ENCODE results near the gene PCYT2.

PCYT2 gene

GRCh38 chr17:81899514-81900166 lies 11.6 kb downstream of the PCYT2 start:
- DNase-seq (ENCODE audit: low read depth) = no peak

GRCh38 chr17:81898885-81899284 lies 12.3 kb downstream of the PCYT2 start:
- DNase-seq (ENCODE audit: low read depth) = no peak

DNA sequence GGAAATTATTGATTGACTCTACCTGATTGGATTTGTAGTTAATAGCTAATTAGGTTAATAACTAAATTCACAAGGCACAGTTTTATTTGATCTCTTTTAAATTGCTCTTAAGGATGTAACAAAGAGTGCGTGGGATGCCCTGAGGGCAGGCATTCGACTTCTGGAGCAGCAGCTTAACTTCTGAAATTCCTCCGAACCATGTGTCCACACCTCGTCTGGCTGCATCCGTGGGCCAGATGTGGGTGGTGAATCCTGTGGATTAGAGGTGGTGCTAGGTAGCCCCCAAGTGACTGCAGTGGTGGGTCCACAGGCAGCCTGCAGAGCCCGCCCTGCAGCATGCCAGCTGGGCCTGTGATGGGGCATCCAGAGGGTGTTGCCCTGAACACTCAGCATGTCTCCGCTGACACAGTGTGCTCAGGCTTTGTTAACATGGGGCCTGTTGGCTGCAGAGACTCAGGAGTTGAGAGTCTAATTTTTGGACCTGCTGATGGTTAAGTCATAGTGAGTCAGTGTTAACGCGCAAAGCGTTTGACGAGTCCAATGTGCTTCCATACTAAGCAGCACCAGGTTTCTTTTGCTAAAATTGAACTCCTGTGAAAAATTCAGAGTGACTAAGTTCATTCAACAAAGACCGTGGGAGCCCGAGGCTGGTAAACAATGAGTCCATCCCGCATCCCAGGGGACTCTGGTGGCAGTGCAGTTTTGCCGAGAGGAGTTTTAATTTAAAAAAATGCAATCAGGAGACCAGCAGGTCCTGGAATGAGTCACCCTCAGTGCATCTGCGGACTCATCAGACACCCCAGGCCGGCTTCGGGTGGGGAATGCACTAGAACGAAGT lies 13.0 kb downstream of the PCYT2 start:
- no peak for DNase-seq (ENCODE audit: low read depth)

DNA sequence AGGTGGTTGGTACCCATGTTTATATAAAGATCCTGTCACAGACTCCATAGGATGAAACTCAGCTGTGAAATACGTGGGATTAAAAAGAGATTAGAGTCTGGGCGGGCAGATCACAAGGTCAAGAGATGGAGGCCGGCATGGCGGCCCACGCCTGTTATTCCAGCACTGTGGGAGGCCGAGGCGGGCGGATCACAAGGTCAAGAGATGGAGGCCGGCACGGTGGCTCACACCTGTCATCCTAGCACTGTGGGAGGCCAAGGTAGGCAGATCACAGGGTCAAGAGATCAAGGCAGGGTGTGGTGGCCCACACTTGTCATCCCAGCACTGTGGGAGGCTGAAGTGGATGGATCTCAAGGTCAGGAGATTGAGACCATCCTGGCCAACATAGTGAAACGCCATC lies 15.8 kb downstream of the PCYT2 start:
- DNase-seq (ENCODE audit: low read depth) = no peak

DNA sequence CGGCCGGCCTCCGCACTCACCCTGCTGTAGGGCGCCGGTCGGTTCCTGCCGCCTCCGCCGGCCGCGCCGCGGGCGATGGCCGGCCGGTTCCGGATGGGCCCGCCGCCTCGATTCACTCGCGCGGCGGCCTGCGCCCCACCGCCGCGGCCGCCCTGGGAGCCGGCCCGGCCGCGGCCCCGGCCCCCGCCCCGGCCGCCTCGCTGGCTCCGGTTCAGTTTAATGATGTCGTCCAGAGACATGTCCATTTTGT lies 20.0 kb downstream of the PCYT2 start:
- no peak for DNase-seq (ENCODE audit: low read depth)

DNA sequence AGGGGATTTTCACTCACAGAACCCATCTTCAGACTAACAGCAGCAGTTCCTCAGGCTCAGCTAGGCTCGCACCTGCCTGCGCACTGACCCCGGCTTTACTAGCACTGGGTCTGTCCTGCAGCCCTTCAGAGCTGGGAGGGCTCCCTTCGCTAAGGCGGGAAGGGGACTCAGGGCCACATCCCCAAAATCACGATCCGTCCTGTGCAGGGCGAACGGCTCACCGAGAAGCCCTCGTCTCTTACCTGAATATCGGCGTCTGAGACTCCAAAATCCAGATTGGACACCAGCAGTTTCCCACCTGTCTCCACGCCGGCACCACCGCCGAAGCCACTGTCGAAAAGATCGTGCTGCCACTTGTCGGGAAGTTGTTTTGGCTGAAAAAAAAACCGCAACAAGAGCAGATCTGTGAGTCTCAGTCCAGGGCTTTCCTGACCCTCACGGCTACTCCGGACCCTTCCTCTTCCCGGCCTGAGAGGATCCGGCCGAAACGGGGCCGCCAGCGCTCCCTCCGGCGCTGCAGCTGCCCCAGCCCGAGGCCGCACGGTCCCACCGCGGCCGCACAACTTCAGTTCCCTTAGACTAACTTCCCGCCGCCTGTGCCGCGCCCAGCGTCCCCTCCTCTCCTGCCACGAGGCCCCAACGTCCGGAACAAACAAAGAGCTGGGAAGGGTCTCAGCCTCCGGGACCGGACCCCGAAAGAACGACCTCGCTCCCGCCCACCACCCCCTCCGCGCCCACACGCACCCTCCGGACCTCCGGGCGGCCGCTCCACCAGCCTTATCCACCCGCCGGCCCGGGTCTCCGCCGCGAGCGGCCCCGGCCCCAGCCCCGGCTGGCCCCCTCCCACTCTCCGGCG lies 20.5 kb downstream of the PCYT2 start:
- DNase-seq (ENCODE audit: low read depth) = peak; percentile 15

DNA sequence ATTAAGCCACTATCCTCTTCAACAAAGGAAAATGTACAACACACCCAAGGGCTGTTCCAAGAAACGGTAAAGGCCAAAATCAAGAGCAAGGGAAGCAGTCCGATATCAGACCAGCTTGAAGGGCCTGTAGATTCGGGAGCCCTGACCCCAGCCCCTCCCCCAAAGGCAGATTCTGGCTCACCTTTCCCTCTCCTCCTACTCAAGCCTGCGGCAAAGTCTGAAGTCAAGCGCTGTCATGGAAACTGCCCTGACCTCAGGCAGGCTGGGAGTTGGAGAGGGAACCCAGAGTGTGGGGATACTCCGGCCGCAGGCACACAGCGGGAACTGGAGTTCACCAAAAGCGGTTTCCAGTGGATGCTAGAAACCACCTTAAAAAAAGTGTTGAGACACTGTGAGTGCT lies 21.6 kb downstream of the PCYT2 start:
- DNase-seq (ENCODE audit: low read depth) = no peak

DNA sequence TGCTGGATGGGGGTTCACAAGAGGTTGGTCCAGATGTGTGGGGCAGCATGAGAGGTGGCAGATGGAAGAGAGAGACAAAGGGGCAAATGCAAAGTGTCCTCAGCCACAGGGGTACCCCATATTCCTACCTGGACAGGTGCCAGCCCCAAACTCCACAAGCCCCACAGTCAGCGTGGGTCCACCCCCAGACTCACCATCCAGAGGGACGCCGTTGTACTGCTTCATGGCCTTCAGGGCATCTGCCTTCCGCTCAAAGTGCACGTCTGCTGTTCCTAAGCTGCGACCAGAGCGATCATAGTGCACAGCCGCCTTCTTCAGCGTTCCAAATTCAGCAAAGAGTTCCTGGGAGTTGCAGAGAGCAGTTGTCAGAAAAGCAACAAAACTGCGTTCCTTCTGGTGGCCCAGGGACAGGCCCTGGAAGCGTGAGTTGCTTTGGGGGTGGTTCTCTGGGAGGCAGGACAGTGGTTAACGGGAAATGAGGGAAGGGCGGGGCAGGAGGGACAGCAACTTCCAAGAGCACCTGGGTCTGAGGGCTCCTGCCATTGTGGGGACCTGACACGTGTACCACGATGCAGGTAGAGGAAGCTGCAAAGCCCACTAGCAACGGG lies 22.1 kb downstream of the PCYT2 start:
- DNase-seq (ENCODE audit: low read depth) = no peak

GRCh38 chr17:81888105-81888987 lies 22.9 kb downstream of the PCYT2 start:
- no peak for DNase-seq (ENCODE audit: low read depth)

DNA sequence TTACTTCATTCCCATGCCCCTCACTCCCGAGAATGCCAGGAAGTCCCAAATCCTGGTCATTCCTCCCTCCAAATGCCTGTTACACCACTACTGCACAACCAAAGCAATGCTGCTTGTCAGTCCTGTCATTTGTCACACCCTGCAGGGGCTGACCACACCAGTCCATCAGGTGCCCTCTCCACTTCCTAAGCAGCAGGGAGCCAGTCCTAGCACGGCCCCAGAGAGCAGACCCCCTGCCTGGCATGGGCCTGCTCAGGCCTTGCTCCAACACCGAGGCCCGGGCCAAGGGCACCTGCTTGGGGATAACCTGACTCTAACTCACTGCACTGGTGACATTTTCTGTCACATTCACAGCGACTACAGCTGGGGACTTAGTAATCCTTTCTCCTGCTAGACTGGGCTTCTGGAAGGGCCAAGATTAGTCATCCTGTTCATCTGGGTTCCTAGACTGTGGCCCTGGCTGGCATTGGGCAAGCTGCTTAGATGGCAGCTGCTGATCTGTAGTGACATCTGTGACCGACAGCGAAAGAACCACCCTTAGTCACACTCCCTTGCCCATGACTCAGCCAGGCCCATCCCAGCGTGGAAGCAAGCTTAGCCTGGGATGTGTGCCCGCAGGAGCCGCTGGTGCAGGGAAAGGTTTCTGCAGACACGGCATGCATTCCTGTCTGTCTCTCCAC lies 25.2 kb downstream of the PCYT2 start:
- no peak for DNase-seq (ENCODE audit: low read depth)

DNA sequence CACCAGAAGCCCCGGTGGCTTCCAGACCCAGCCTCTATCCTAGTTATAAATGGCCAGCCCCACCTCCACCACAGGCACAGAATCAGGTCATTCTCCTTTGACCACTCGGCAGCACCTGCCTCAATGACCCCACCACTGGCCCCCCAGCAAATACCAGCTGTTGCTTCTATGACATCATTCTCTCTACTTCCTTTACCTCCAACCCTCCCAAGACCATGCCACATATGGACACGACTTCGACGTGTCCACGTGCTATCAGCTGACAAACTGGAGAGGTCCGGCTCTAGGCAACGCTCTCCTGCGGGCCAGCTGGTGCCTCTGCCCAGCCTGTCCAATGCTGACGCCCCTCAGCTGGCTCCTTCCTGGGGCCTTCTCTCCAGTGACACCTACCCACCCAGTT lies 25.7 kb downstream of the PCYT2 start:
- DNase-seq (ENCODE audit: low read depth) = no peak

- DNase-seq (ENCODE audit: low read depth) = no peak
These were observed 26.2 kb downstream of the PCYT2 start for GRCh38 chr17:81884968-81885367.

- no peak for DNase-seq (ENCODE audit: low read depth)
These were observed 26.7 kb downstream of the PCYT2 start for GRCh38 chr17:81884520-81884919.

GRCh38 chr17:81879121-81879520 lies 32.1 kb downstream of the PCYT2 start:
- no peak for DNase-seq (ENCODE audit: low read depth)

GRCh38 chr17:81878294-81878693 lies 32.9 kb downstream of the PCYT2 start:
- DNase-seq (ENCODE audit: low read depth) = no peak

DNA sequence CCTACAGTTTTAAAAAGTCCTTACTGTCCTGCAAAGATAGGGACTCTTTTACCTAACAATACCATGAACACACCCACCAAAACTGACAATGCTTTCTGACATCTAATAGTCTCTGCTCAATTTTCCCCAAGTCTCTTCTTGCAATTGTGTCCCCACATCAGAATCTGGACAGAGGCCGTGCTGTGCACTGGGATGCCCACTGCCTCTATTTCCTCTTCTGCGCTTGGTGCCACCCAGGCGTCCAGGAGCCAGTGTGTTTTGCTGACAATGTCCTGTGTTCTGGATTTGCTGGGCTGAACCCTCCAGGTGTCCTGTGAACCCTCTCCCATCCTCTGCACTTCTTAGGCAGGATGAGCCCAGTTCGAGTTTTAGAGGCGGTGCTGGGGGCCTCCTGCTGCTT lies 33.6 kb downstream of the PCYT2 start:
- no peak for DNase-seq (ENCODE audit: low read depth)

GRCh38 chr17:81871387-81872230 lies 39.6 kb downstream of the PCYT2 start:
- DNase-seq (ENCODE audit: low read depth) = peak; percentile 94

DNA sequence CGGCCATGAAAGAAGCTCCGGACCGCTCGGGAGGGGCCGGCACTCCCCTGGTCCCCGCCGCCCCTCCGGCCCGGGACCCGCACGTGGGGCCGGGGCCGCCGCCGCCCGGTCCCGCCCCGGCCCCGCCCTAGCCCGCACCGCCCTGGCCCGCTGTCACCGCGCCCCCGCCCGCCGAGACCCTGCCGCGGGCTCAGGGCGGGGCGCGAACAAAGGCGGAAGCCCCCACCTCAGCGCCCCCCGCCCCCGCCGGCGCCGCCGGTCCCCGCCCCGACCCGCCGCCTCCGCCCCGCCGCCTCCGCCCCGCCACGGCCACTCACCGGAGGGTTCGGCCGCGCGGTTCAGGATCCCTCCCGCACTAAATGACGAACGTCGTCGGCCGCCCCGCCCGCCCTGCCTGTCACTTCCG lies 40.2 kb downstream of the PCYT2 start, which contains the start of gene ARHGDIA:
TSS of gene ARHGDIA (minus strand) at position 357 of the 406 bp plus-strand sequence. CDS start 1,407 bp downstream, outside the sequence.
- DNase-seq (ENCODE audit: low read depth) = no peak

- DNase-seq (ENCODE audit: low read depth) = peak; percentile 44
These were observed 40.8 kb downstream of the PCYT2 start for GRCh38 chr17:81870131-81870980.

All from activated T-cell treated with anti-CD3 and anti-CD28 coated beads for 48 hours (primary cell).